GM18909 (cell line): Measurements from ENCODE around the gene AMELX.

Source experiments
- ATAC-seq: cut with Tn5 transposase; IDR thresholded peaks from one replicate; pipeline ENCODE4 v1.9.1; 2021; ENCODE audit warnings: mild to moderate bottlenecking; ENCODE audit not compliant: unreplicated experiment, poor library complexity

AMELX gene

GRCh38 chrX:11304829-11305228, 11.6 kb downstream of the AMELX start:
- no peak for ATAC-seq

GRCh38 chrX:11305641-11306040, 12.4 kb downstream of the AMELX start:
- no peak for ATAC-seq

GRCh38 chrX:11309220-11309619, 16.0 kb downstream of the AMELX start:
- no peak for ATAC-seq

GRCh38 chrX:11311706-11312105, 18.5 kb downstream of the AMELX start:
- no peak for ATAC-seq

- no peak for ATAC-seq
These were observed 26.8 kb downstream of the AMELX start for GRCh38 chrX:11319806-11320520.

- ATAC-seq: no peak
These were observed 28.8 kb downstream of the AMELX start for GRCh38 chrX:11321986-11322385.

- ATAC-seq: no peak
These were observed 34.9 kb downstream of the AMELX start for GRCh38 chrX:11328134-11328533.

GRCh38 chrX:11329021-11329420, 35.8 kb downstream of the AMELX start:
- no peak for ATAC-seq

GRCh38 chrX:11331788-11332187, 38.6 kb downstream of the AMELX start:
- ATAC-seq: no peak

GRCh38 chrX:11334165-11334564, 41.0 kb downstream of the AMELX start:
- no peak for ATAC-seq

- no peak for ATAC-seq
These were observed 43.0 kb downstream of the AMELX start for GRCh38 chrX:11336201-11336600.

GRCh38 chrX:11337292-11338009, 44.2 kb downstream of the AMELX start:
- ATAC-seq: no peak

- ATAC-seq: peak; percentile 82
These were observed 48.3 kb downstream of the AMELX start for GRCh38 chrX:11341274-11342201.

GRCh38 chrX:11342673-11343072, 49.5 kb downstream of the AMELX start:
- no peak for ATAC-seq

GRCh38 chrX:11346121-11346682, 53.0 kb downstream of the AMELX start:
- ATAC-seq: no peak

- ATAC-seq: no peak
These were observed 54.1 kb downstream of the AMELX start for GRCh38 chrX:11347300-11347699.

GRCh38 chrX:11349020-11349419, 55.8 kb downstream of the AMELX start:
- ATAC-seq: no peak

- ATAC-seq: no peak
These were observed 56.6 kb downstream of the AMELX start for GRCh38 chrX:11349661-11350337.
